WTC11 (cell line): ENCODE data around the gene RCHY1. TPM values are rescaled to one million over a fixed set of nuclear protein-coding genes. Genes with fewer than 3 reads are reported as not detected.

Experiments
- ATAC-seq: fragments of 200-7000 bp; cut with Tn5 transposase; 2 replicates; pipeline ENCODE4 v1.10.0; 2021; ENCODE audit warnings: mild to moderate bottlenecking, moderate library complexity
- CTCF ChIA-PET: fragments of 300-600 bp; sonication (Branson Sonifier 250); formaldehyde crosslinking; loops from one replicate; lab custom pipeline; 2021; ENCODE audit warnings: antibody characterized with exemption; lab: Charles Lee
- POLR2A ChIA-PET: fragments of 350-600 bp; sonication (Branson Sonifier 250); formaldehyde crosslinking; loops from one replicate; lab custom pipeline; 2021; ENCODE audit warnings: antibody characterized with exemption; lab: Charles Lee
- DNase-seq: peaks from one replicate; pipeline ENCODE4 v3.0.0; 2021; ENCODE audit warnings: low spot score
- H3K27ac Mint-ChIP-seq: 2 replicates; pipeline ENCODE4 v1.8.0; 2021; ENCODE audit warnings: mixed read lengths
- H3K27me3 Mint-ChIP-seq: 2 replicates; pipeline ENCODE4 v1.8.0; 2021; ENCODE audit warnings: low read depth, mild to moderate bottlenecking, moderate library complexity, mixed read lengths
- H3K36me3 Mint-ChIP-seq: 2 replicates; pipeline ENCODE4 v1.8.0; 2021; ENCODE audit warnings: mixed read lengths
- H3K4me1 Mint-ChIP-seq: 2 replicates; pipeline ENCODE4 v1.8.0; 2022; ENCODE audit warnings: mixed read lengths
- H3K4me3 Mint-ChIP-seq: 2 replicates; pipeline ENCODE4 v1.8.0; 2021; ENCODE audit warnings: mild to moderate bottlenecking, moderate library complexity, mixed read lengths
- H3K9me3 Mint-ChIP-seq: 2 replicates; pipeline ENCODE4 v1.8.0; 2021; ENCODE audit warnings: mixed read lengths
- AFF4 ChIP-seq: sonication (generic); formaldehyde crosslinking; IDR thresholded peaks from 2 replicates; pipeline ENCODE4 v1.8.1; 2023; ENCODE audit warnings: mild to moderate bottlenecking, missing genetic modification reagents, borderline replicate concordance
- AR ChIP-seq: fragments of 250-450 bp; sonication (Bioruptor Pico); IDR thresholded peaks from 2 replicates; pipeline ENCODE4 v1.9.0; 2021; ENCODE audit warnings: mild to moderate bottlenecking
- ATF1 ChIP-seq: sonication (generic); formaldehyde crosslinking; IDR thresholded peaks from 2 replicates; pipeline ENCODE4 v1.8.1; 2023; ENCODE audit warnings: mild to moderate bottlenecking, moderate library complexity, missing genetic modification reagents
- ATF2 ChIP-seq: sonication (generic); formaldehyde crosslinking; IDR thresholded peaks from 2 replicates; pipeline ENCODE4 v1.8.1; 2022; ENCODE audit warnings: low read depth, missing genetic modification reagents, borderline replicate concordance
- CREM ChIP-seq: sonication (generic); formaldehyde crosslinking; IDR thresholded peaks from 2 replicates; pipeline ENCODE4 v1.8.1; 2022; ENCODE audit warnings: mild to moderate bottlenecking, missing genetic modification reagents, moderate library complexity
- FOXP4 ChIP-seq: sonication (generic); formaldehyde crosslinking; IDR thresholded peaks from 2 replicates; pipeline ENCODE4 v1.8.0; 2022; ENCODE audit warnings: mild to moderate bottlenecking, missing genetic modification reagents
- HMGA2 ChIP-seq: fragments of 250-450 bp; sonication (Bioruptor Pico); IDR thresholded peaks from 2 replicates; pipeline ENCODE4 v1.4.0; 2021; ENCODE audit warnings: mild to moderate bottlenecking, moderate library complexity
- NFE2L1 ChIP-seq: sonication (generic); formaldehyde crosslinking; IDR thresholded peaks from 2 replicates; pipeline ENCODE4 v1.8.1; 2023; ENCODE audit warnings: missing genetic modification reagents
- RELA ChIP-seq: sonication (generic); formaldehyde crosslinking; IDR thresholded peaks from 2 replicates; pipeline ENCODE4 v1.8.1; 2022; ENCODE audit warnings: missing genetic modification reagents, mild to moderate bottlenecking, borderline replicate concordance
- TP53 ChIP-seq: sonication (generic); formaldehyde crosslinking; IDR thresholded peaks from 2 replicates; pipeline ENCODE4 v1.8.1; 2023; ENCODE audit warnings: mild to moderate bottlenecking, missing genetic modification reagents
- ZMAT4 ChIP-seq: fragments of 250-450 bp; sonication (Bioruptor Pico); IDR thresholded peaks from 2 replicates; pipeline ENCODE4 v1.9.0; 2021; ENCODE audit warnings: mild to moderate bottlenecking
- ZNF138 ChIP-seq: sonication (generic); formaldehyde crosslinking; conservative IDR thresholded peaks from 2 replicates; pipeline ENCODE4 v1.8.1; 2022; ENCODE audit warnings: mild to moderate bottlenecking, moderate library complexity, missing genetic modification reagents
- ZNF263 ChIP-seq: sonication (generic); formaldehyde crosslinking; IDR thresholded peaks from 2 replicates; pipeline ENCODE4 v1.8.1; 2022; ENCODE audit warnings: low read depth, mild to moderate bottlenecking, moderate library complexity, missing genetic modification reagents
- ZNF671 ChIP-seq: fragments of 250-450 bp; sonication (Bioruptor Pico); IDR thresholded peaks from 2 replicates; pipeline ENCODE4 v1.8.0; 2021; ENCODE audit warnings: mild to moderate bottlenecking
- total RNA-seq: library from RNA; stranded (reverse); gene quantifications from 3 replicates; pipeline ENCODE4 v1.2.3, GENCODE V29; 2021
- TF ChIP-seq, protein P1 (sequence below): sonication (generic); formaldehyde crosslinking; IDR thresholded peaks from 2 replicates; pipeline ENCODE4 v1.8.1; 2022; ENCODE audit warnings: missing genetic modification reagents, borderline replicate concordance
- TF ChIP-seq, protein P2 (sequence below): sonication (generic); formaldehyde crosslinking; IDR thresholded peaks from 2 replicates; pipeline ENCODE4 v1.8.1; 2022; ENCODE audit warnings: low read depth, mild to moderate bottlenecking, moderate library complexity, missing genetic modification reagents, borderline replicate concordance
- TF ChIP-seq, protein P3 (sequence below): fragments of 250-450 bp; sonication (Bioruptor Pico); IDR thresholded peaks from 2 replicates; pipeline ENCODE4 v1.8.0; 2021; ENCODE audit warnings: mild to moderate bottlenecking

The RCHY1 gene
- total RNA-seq, 1 experiment from 2014 or later = 37.8 TPM

GRCh38 chr4:75505630-75506029 lies 8.6 kb downstream of the RCHY1 start:
- H3K27ac Mint-ChIP-seq = no peak overlapping the region
- DNase-seq = no peak
- H3K36me3 Mint-ChIP-seq = peaks cover 30% of the 10 kb centered on the region
- no peak for TF ChIP-seq TP53
- no peak for TF ChIP-seq RELA (CRISPR knock-in tag)
- no peak for TF ChIP-seq ZMAT4 (CRISPR knock-in tag)
- no peak for TF ChIP-seq HMGA2 (CRISPR knock-in tag)
- TF ChIP-seq, protein P1, sequence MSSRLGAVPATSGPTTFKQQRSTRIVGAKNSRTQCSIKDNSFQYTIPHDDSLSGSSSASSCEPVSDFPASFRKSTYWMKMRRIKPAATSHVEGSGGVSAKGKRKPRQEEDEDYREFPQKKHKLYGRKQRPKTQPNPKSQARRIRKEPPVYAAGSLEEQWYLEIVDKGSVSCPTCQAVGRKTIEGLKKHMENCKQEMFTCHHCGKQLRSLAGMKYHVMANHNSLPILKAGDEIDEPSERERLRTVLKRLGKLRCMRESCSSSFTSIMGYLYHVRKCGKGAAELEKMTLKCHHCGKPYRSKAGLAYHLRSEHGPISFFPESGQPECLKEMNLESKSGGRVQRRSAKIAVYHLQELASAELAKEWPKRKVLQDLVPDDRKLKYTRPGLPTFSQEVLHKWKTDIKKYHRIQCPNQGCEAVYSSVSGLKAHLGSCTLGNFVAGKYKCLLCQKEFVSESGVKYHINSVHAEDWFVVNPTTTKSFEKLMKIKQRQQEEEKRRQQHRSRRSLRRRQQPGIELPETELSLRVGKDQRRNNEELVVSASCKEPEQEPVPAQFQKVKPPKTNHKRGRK (CRISPR knock-in tag) = no peak
- TF ChIP-seq ATF1 = no peak
- no peak for TF ChIP-seq ZNF671 (CRISPR knock-in tag)
- POLR2A ChIA-PET = interaction anchor here (0.7 kb wide), 1 partner anchor 1332 kb away, joined by 6 read pairs; no protein-coding TSS in a partner anchor
- H3K4me1 Mint-ChIP-seq = peaks cover 14% of the 10 kb centered on the region
- H3K9me3 Mint-ChIP-seq = peaks cover 5% of the 10 kb centered on the region
- CTCF ChIA-PET = no interaction called here
- H3K4me3 Mint-ChIP-seq = no peak overlapping the region
- ATAC-seq = no peak
- H3K27me3 Mint-ChIP-seq = no peaks in the 10 kb centered on the region

- TF ChIP-seq NFE2L1 (CRISPR knock-in tag) (no peak), AR (no peak), FOXP4 (CRISPR knock-in tag) (no peak), CREM (no peak), AFF4 (CRISPR knock-in tag) (no peak), ZNF263 (no peak), ATF2 (CRISPR knock-in tag) (no peak), ZNF138 (CRISPR knock-in tag) (no peak)
- TF ChIP-seq, protein P2, sequence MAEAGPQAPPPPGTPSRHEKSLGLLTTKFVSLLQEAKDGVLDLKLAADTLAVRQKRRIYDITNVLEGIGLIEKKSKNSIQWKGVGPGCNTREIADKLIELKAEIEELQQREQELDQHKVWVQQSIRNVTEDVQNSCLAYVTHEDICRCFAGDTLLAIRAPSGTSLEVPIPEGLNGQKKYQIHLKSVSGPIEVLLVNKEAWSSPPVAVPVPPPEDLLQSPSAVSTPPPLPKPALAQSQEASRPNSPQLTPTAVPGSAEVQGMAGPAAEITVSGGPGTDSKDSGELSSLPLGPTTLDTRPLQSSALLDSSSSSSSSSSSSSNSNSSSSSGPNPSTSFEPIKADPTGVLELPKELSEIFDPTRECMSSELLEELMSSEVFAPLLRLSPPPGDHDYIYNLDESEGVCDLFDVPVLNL (CRISPR knock-in tag) = no peak
- TF ChIP-seq, protein P1 (CRISPR knock-in tag) = no peak
- TF ChIP-seq, protein P3, sequence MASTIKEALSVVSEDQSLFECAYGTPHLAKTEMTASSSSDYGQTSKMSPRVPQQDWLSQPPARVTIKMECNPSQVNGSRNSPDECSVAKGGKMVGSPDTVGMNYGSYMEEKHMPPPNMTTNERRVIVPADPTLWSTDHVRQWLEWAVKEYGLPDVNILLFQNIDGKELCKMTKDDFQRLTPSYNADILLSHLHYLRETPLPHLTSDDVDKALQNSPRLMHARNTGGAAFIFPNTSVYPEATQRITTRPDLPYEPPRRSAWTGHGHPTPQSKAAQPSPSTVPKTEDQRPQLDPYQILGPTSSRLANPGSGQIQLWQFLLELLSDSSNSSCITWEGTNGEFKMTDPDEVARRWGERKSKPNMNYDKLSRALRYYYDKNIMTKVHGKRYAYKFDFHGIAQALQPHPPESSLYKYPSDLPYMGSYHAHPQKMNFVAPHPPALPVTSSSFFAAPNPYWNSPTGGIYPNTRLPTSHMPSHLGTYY = no peak
- CTCF ChIA-PET = no interaction called here
- H3K27ac Mint-ChIP-seq = no peak overlapping the region
- POLR2A ChIA-PET = no interaction called here
- H3K9me3 Mint-ChIP-seq = peaks cover 12% of the 10 kb centered on the region
- no peaks in the 10 kb centered on the region for H3K4me1 Mint-ChIP-seq
- H3K27me3 Mint-ChIP-seq = no peaks in the 10 kb centered on the region
- H3K4me3 Mint-ChIP-seq = no peak overlapping the region
- DNase-seq (no peak), ATAC-seq (no peak)
- H3K36me3 Mint-ChIP-seq = peaks cover 41% of the 10 kb centered on the region
Observed at GRCh38 chr4:75502671-75503070, 11.5 kb downstream of the RCHY1 start.
